Measurements from ENCODE around the gene SLC2A5. TPM values are rescaled to one million over a fixed set of nuclear protein-coding genes. Genes with fewer than 3 reads are reported as not detected.
"Not testable (repeated sequence)": the region's sequence is repeated elsewhere in the genome, so short reads cannot be mapped to it uniquely, and the experiment has no call there.

SLC2A5 gene
- total RNA-seq, 6 donors from 2014 or later, result 0.30 to 11.5 (median 1.2) TPM

DNA sequence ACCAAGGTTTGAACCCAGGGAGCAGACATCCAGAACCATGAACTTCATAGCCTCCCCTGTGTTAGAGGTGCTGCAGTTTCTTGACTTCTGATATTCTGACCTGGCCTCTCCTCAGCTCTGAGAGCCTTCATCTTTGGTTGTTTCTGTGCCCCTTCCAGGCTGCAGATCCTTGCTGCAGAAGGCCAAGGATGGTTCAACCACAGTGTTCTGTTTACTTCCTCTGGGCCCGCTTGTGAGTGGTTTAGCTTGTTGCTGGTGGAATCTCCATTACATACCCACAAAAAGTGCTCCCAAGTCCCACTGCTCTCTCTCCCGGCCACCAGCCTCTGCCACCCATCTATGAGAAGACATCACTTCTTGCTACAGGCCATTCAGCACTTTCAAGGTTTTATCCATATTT lies 34.2 kb downstream of the SLC2A5 start:
- TF ChIP-seq, protein P1, sequence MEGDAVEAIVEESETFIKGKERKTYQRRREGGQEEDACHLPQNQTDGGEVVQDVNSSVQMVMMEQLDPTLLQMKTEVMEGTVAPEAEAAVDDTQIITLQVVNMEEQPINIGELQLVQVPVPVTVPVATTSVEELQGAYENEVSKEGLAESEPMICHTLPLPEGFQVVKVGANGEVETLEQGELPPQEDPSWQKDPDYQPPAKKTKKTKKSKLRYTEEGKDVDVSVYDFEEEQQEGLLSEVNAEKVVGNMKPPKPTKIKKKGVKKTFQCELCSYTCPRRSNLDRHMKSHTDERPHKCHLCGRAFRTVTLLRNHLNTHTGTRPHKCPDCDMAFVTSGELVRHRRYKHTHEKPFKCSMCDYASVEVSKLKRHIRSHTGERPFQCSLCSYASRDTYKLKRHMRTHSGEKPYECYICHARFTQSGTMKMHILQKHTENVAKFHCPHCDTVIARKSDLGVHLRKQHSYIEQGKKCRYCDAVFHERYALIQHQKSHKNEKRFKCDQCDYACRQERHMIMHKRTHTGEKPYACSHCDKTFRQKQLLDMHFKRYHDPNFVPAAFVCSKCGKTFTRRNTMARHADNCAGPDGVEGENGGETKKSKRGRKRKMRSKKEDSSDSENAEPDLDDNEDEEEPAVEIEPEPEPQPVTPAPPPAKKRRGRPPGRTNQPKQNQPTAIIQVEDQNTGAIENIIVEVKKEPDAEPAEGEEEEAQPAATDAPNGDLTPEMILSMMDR (IDR thresholded peaks at IDR 0.05), result no peak
- no peak for TF ChIP-seq POLR2AphosphoS5 (IDR thresholded peaks at IDR 0.05)
- TF ChIP-seq POLR2A (IDR thresholded peaks at IDR 0.05), result no peak
- TF ChIP-seq EP300 (IDR thresholded peaks at IDR 0.05), result no peak
- H3K27me3 ChIP-seq, result no peaks in the 10 kb centered on the region
- no peak overlapping the region for H3K27ac ChIP-seq
- ATAC-seq (ENCODE audit: low FRiP score in 2 of 2) (no peak), DNase-seq (no peak)
- peaks cover 0 to 4% (median 0%) of the 10 kb centered on the region in 4 donors for H3K36me3 ChIP-seq
- no peak overlapping the region for H3K4me3 ChIP-seq
- peaks cover 5 to 16% (median 10%) of the 10 kb centered on the region in 4 donors for H3K9me3 ChIP-seq
- H3K4me1 ChIP-seq, result peaks cover 0 to 6% (median 0%) of the 10 kb centered on the region in 4 donors
- 97 to 98% methylated on average over 2 of the region's 2 CpGs for WGBS, 2 donors

DNA sequence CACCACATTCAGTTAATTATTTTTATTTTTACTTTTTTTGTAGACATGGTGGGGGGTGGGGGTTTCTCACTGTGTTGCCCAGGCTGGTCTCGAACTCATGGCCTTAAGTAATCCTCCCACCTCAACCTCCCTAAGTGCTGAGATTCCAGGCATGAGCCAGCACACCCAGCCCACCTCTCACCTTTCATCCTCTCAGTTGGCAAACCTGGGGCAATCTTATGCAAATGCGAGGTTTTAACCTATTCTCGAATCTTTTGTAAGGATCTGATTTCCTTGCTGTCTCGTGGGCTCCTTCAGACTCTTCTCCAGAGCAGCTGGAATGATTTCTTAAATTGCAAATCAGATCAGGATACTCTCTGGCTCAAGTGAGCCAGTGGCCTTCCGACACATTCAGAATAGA lies 36.1 kb downstream of the SLC2A5 start:
- H3K9me3 ChIP-seq, result peaks cover 5 to 16% (median 10%) of the 10 kb centered on the region in 4 donors
- no peaks in the 10 kb centered on the region for H3K27me3 ChIP-seq
- WGBS, 2 donors, result 64 to 67% methylated on average over 5 of the region's 5 CpGs
- ATAC-seq (ENCODE audit: low FRiP score in 2 of 2), result no peak
- peaks cover 0 to 4% (median 0%) of the 10 kb centered on the region in 4 donors for H3K36me3 ChIP-seq
- DNase-seq, result no peak
- TF ChIP-seq POLR2A (IDR thresholded peaks at IDR 0.05) (no peak), EP300 (IDR thresholded peaks at IDR 0.05) (no peak), POLR2AphosphoS5 (IDR thresholded peaks at IDR 0.05) (no peak)
- TF ChIP-seq, protein P1 (IDR thresholded peaks at IDR 0.05), result no peak
- H3K4me3 ChIP-seq, result no peak overlapping the region
- no peak overlapping the region for H3K27ac ChIP-seq
- H3K4me1 ChIP-seq, result peaks cover 0 to 4% (median 0%) of the 10 kb centered on the region in 4 donors

DNA sequence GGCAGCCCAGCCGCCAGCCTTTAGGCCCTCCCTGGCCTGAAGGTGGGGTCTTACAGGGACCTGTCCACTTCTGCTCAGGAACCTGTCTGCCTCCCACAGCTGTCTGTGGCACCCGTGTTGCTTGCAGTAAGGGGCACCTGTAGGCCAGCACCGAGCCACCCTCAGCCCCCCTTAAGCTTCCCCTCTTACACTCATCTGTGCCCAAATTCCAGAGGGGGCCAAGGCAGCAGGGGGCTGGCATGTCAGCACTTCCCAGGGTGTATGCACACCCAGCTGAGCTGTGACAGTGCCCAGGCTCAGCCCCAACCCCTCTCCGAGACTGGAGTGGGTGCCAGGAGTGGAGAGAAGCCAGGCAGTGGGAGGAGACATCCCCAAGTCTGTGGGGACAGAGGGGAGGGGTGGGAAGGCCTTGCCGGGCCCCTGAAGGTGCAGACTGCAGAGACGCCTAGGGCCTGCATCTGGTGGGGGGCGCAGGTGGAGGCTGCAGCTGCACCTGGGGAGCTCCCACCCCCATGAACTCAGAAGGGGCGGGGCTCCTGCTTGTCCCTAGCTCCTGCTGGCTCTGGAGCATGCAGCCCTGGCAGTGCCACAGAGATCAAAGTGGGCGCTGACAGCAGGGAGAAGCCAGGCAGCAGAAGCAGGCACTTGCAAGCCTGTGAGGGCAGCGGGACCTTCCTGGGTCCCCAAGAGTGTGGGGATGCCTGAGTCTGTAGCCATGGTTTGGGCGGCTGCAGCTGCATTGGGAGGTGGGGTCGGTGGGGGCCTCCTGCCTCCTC lies 37.8 kb downstream of the SLC2A5 start:
- Histone ChIP-seq H3K27ac (no peak overlapping the region), H3K36me3 (no peaks in the 10 kb centered on the region), H3K27me3 (no peaks in the 10 kb centered on the region), H3K9me3 (peaks cover 5 to 16% (median 10%) of the 10 kb centered on the region in 4 donors), H3K4me3 (no peak overlapping the region), H3K4me1 (peaks cover 0 to 4% (median 0%) of the 10 kb centered on the region in 4 donors)
- ATAC-seq (ENCODE audit: low FRiP score in 2 of 2), result no peak
- DNase-seq, result peak in 1 of 2 donors; percentile 40
- TF ChIP-seq EP300 (IDR thresholded peaks at IDR 0.05) (no peak), POLR2A (IDR thresholded peaks at IDR 0.05) (no peak), POLR2AphosphoS5 (IDR thresholded peaks at IDR 0.05) (no peak)
- TF ChIP-seq, protein P1 (IDR thresholded peaks at IDR 0.05), result no peak
- 94 to 95% methylated on average over 7 of the region's 12 CpGs for WGBS, 2 donors

- WGBS, 2 donors, result 60 to 74% methylated on average over 3 to 4 of the region's 4 CpGs
- ATAC-seq (ENCODE audit: low FRiP score in 2 of 2); H3K4me3 ChIP-seq; DNase-seq; H3K4me1 ChIP-seq; H3K36me3 ChIP-seq; H3K27me3 ChIP-seq; H3K27ac ChIP-seq: not testable (repeated sequence)
- H3K9me3 ChIP-seq, result peaks cover 5 to 16% (median 10%) of the 10 kb centered on the region in 4 donors
Observed at GRCh38 chr1:9031077-9031476, 38.4 kb downstream of the SLC2A5 start.

- WGBS, 2 donors, result 84% methylated on average over 5 of the region's 5 CpGs
Observed at GRCh38 chr1:9028921-9029705, 40.3 kb downstream of the SLC2A5 start.

More at GRCh38 chr1:9028921-9029705, 40.3 kb downstream of the SLC2A5 start:
- TF ChIP-seq, protein P1 (IDR thresholded peaks at IDR 0.05), result no peak
- TF ChIP-seq POLR2AphosphoS5 (IDR thresholded peaks at IDR 0.05) (peak in 1 of 2 donors; percentile 9), POLR2A (IDR thresholded peaks at IDR 0.05) (no peak)
- peaks cover 0 to 7% (median 2%) of the 10 kb centered on the region in 4 donors for H3K9me3 ChIP-seq
- H3K27me3 ChIP-seq, result no peaks in the 10 kb centered on the region
- no peak for ATAC-seq (ENCODE audit: low FRiP score in 2 of 2)
- peaks cover 0 to 4% (median 0%) of the 10 kb centered on the region in 4 donors for H3K4me1 ChIP-seq
- H3K36me3 ChIP-seq, result no peaks in the 10 kb centered on the region
- H3K27ac ChIP-seq, result no peak overlapping the region
- H3K4me3 ChIP-seq, result no peak overlapping the region
- no peak for DNase-seq
